ENCODE data around the gene CAPZA2. TPM values are rescaled to one million over a fixed set of nuclear protein-coding genes. Genes with fewer than 3 reads are reported as not detected.

CAPZA2 gene
- total and polyA plus RNA-seq, 2 experiments from 2014 or later, result 49.1 to 106 TPM

GRCh38 chr7:116901143-116901542, 38.8 kb downstream of the CAPZA2 start:
- DNase-seq (ENCODE audit: low spot score) (no peak), ATAC-seq (no peak)
- no peak overlapping the region for H3K4me2 ChIP-seq
- no peak overlapping the region for H3K27ac Mint-ChIP-seq
- H3K9me3 Mint-ChIP-seq, result no peaks in the 10 kb centered on the region
- peaks cover 14% of the 10 kb centered on the region; the same call in 1 of the 2 replicates for H3K79me2 ChIP-seq (replicated peaks; ENCODE audit: insufficient read depth)
- no peaks in the 10 kb centered on the region for H3K27me3 ChIP-seq (ENCODE audit: insufficient read depth)
- H3K4me3 Mint-ChIP-seq, result no peak overlapping the region
- H3K9me2 ChIP-seq (ENCODE audit: insufficient read depth), result no peaks in the 10 kb centered on the region
- H3F3A ChIP-seq (replicated peaks; ENCODE audit: low read depth), result no peaks in the 10 kb centered on the region
- 0 out of 2 replicates have a peak, but pooled peaks cover 2% of the 10 kb centered on the region for H3K36me3 ChIP-seq (ENCODE audit: insufficient read depth)
- H4K20me1 ChIP-seq (replicated peaks; ENCODE audit: insufficient read depth), result no peaks in the 10 kb centered on the region; the same call in 1 of the 2 replicates
- H3K27ac ChIP-seq (ENCODE audit: low read depth), result no peak overlapping the region
- H3K27me3 Mint-ChIP-seq (ENCODE audit: insufficient read depth, low read depth, poor library complexity), result peaks cover 5% of the 10 kb centered on the region
- no peak overlapping the region for H3K4me3 ChIP-seq
- H3K4me1 ChIP-seq (ENCODE audit: insufficient read depth), result peaks cover 19% of the 10 kb centered on the region
- H3K4me1 Mint-ChIP-seq, result peaks cover 23% of the 10 kb centered on the region
- TF ChIP-seq CTCF (conservative IDR thresholded peaks at IDR 0.05; ENCODE audit: low read depth in 2 of 2) (no peak), NANOG (IDR thresholded peaks at IDR 0.05; ENCODE audit: borderline replicate concordance) (no peak), CREB1 (CRISPR knock-in tag; IDR thresholded peaks at IDR 0.05; ENCODE audit: low read depth) (no peak), ETS1 (IDR thresholded peaks at IDR 0.05) (no peak), EZH2phosphoT487 (IDR thresholded peaks at IDR 0.05; ENCODE audit: unreplicated experiment) (no peak)
- H3K36me3 Mint-ChIP-seq (ENCODE audit: low read depth), result peaks cover 28% of the 10 kb centered on the region
- H2AFZ ChIP-seq, result no peak overlapping the region

DNA sequence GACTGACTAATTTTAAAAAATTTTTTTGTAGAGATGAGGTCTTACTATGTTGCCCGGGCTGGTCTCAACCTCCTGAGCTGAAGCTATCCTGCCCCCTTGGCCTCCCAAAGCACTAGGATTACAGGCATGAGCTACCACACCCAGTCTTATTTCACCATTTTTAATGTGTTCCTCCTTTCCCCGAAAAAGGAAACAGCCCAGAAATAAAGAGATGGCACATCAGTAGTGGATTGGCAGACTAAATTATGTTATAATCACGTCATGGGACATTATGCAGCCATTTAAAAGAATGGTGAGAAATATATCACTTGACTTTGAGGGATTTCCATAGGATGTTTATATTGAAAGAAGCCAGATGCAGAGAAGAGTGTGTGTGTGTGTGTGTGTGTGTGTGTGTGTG, 40.5 kb downstream of the CAPZA2 start:
- Mint-ChIP-seq H3K4me3 (no peak overlapping the region), H3K27me3 (ENCODE audit: insufficient read depth, low read depth, poor library complexity) (peaks cover 5% of the 10 kb centered on the region), H3K9me3 (no peaks in the 10 kb centered on the region), H3K27ac (no peak overlapping the region), H3K36me3 (ENCODE audit: low read depth) (peaks cover 37% of the 10 kb centered on the region), H3K4me1 (peaks cover 26% of the 10 kb centered on the region)
- peaks cover 19% of the 10 kb centered on the region for H3K4me1 ChIP-seq (ENCODE audit: insufficient read depth)
- no peaks in the 10 kb centered on the region for H4K20me1 ChIP-seq (replicated peaks; ENCODE audit: insufficient read depth)
- H3K4me2 ChIP-seq, result no peak overlapping the region
- peaks cover 12% of the 10 kb centered on the region; the same call in 1 of the 2 replicates for H3K79me2 ChIP-seq (replicated peaks; ENCODE audit: insufficient read depth)
- H3K27me3 ChIP-seq (ENCODE audit: insufficient read depth), result no peaks in the 10 kb centered on the region
- DNase-seq (ENCODE audit: low spot score), result no peak
- no peak for TF ChIP-seq POLR2AphosphoS5 (IDR thresholded peaks at IDR 0.05; ENCODE audit: low read depth)
- no peak for TF ChIP-seq CREB1 (CRISPR knock-in tag; IDR thresholded peaks at IDR 0.05; ENCODE audit: low read depth)
- no peak for TF ChIP-seq CTCF (conservative IDR thresholded peaks at IDR 0.05; ENCODE audit: low read depth in 2 of 2)
- TF ChIP-seq ZNF331 (CRISPR knock-in tag; IDR thresholded peaks at IDR 0.05; ENCODE audit: low read depth), result no peak
- no peak for TF ChIP-seq EZH2 (IDR thresholded peaks at IDR 0.05; ENCODE audit: low read depth, unreplicated experiment)
- TF ChIP-seq STAT1 (IDR thresholded peaks at IDR 0.05; ENCODE audit: unreplicated experiment), result no peak
- no peak for TF ChIP-seq ETS1 (IDR thresholded peaks at IDR 0.05)
- TF ChIP-seq EZH2phosphoT487 (IDR thresholded peaks at IDR 0.05; ENCODE audit: unreplicated experiment), result no peak
- H3K36me3 ChIP-seq (ENCODE audit: insufficient read depth), result 0 out of 2 replicates have a peak, but pooled peaks cover 2% of the 10 kb centered on the region
- no peak overlapping the region; the same call in 1 of the 2 replicates for H3K27ac ChIP-seq (ENCODE audit: low read depth)
- no peak for ATAC-seq
- H3K4me3 ChIP-seq, result no peak overlapping the region
- no peak overlapping the region for H2AFZ ChIP-seq
- H3F3A ChIP-seq (replicated peaks; ENCODE audit: low read depth), result no peaks in the 10 kb centered on the region
- H3K9me2 ChIP-seq (ENCODE audit: insufficient read depth), result no peaks in the 10 kb centered on the region

Measured in GM23338 (cell line).